H1 (cell line): Measurements from ENCODE around the gene STX2. TPM values are rescaled to one million over a fixed set of nuclear protein-coding genes. Genes with fewer than 3 reads are reported as not detected.

Source experiments
- BRCA1 ChIP-seq: IDR thresholded peaks from 2 replicates; pipeline ENCODE4 v1.6.1; 2012; ENCODE audit warnings: low read depth, low read length, improper control_type of control experiment
- CHD1 ChIP-seq: IDR thresholded peaks from 2 replicates; pipeline ENCODE4 v1.6.1; 2012; ENCODE audit warnings: low read depth, low read length, improper control_type of control experiment
- CTCF ChIP-seq, 3 experiments: IDR thresholded peaks; 1 replicate in 2 of 3; 2 replicates in 1 of 3; pipeline versions ENCODE4 v1.5.1 to v1.6.1; 2011; ENCODE audit warnings: low read length in 3 of 3, mild to moderate bottlenecking in 3 of 3, inconsistent platforms in 2 of 3, low read depth in 1 of 3, moderate library complexity in 1 of 3; ENCODE audit not compliant: insufficient read depth in 1 of 3; ENCODE audit errors: control extremely low read depth in 1 of 3
- KDM4A ChIP-seq: IDR thresholded peaks from one replicate; pipeline ENCODE4 v1.7.1; 2012; ENCODE audit warnings: low read depth, mild to moderate bottlenecking, moderate library complexity, low read length, inconsistent platforms; ENCODE audit not compliant: severe bottlenecking
- NANOG ChIP-seq: IDR thresholded peaks from 2 replicates; pipeline ENCODE4 v1.6.1; 2011; ENCODE audit warnings: low read length, low read depth, mild to moderate bottlenecking, inconsistent platforms; ENCODE audit not compliant: insufficient read depth, poor library complexity, severe bottlenecking
- POU5F1 ChIP-seq: IDR thresholded peaks from 2 replicates; pipeline ENCODE4 v1.6.1; 2011; ENCODE audit warnings: low read depth, mild to moderate bottlenecking, low read length, moderate library complexity
- RAD21 ChIP-seq, 2 experiments: IDR thresholded peaks in 1 of 2; conservative IDR thresholded peaks in 1 of 2; 2 replicates each; pipeline ENCODE4 v1.6.1; 2011; ENCODE audit warnings: low read depth in 2 of 2, low read length in 2 of 2, improper control_type of control experiment in 1 of 2, inconsistent platforms in 1 of 2, mild to moderate bottlenecking in 1 of 2, moderate library complexity in 1 of 2
- TBP ChIP-seq: IDR thresholded peaks from 2 replicates; pipeline ENCODE4 v1.6.1; 2011; ENCODE audit warnings: low read depth, low read length, improper control_type of control experiment
- polyA plus RNA-seq, 7 experiments: library from polyadenylated mRNA; depleted of rRNA in 3 of 7; stranded (reverse) in 5 of 7; unstranded in 2 of 7; fragments of >200 nt in 5 of 7; fragments of 200-250 nt in 2 of 7; gene quantifications; 1 replicate in 5 of 7; 2 replicates in 1 of 7; 4 replicates in 1 of 7; pipeline versions ENCODE4 v1.2.1 to v1.2.3, GENCODE V29; 2011 to 2013; ENCODE audit warnings: missing spikeins in 2 of 7, mixed read lengths in 2 of 7
- total RNA-seq: library from RNA; stranded (reverse); fragmentation: NEBNext Ultra II Directional; extraction: Animal tissue kit (Norgen Biotek cat#: 25700); gene quantifications from 2 replicates; pipeline ENCODE4 v1.2.1, GENCODE V29; 2021

The STX2 gene
- total and polyA plus RNA-seq, 2 of the 8 experiments (the other 6 are each of a cell fraction or from before 2014, with no cell fraction given) = 20.0 to 26.3 TPM

- no peak for TF ChIP-seq NANOG
- no peak for TF ChIP-seq BRCA1
- no peak for TF ChIP-seq CTCF (IDR thresholded peaks at IDR 0.05; ENCODE audit: control extremely low read depth in 1 of 3, insufficient read depth in 1 of 3, low read depth in 1 of 3, low read length in 3 of 3)
- no peak for TF ChIP-seq RAD21 (IDR thresholded peaks at IDR 0.05 in 1 of 2, conservative IDR thresholded peaks at IDR 0.05 in 1 of 2; ENCODE audit: low read depth in 2 of 2, low read length in 2 of 2)
- TF ChIP-seq TBP = no peak
- no peak for TF ChIP-seq POU5F1
- no peak for TF ChIP-seq CHD1
- no peak for TF ChIP-seq KDM4A
Observed at GRCh38 chr12:130835436-130835835, 3.6 kb downstream of the STX2 start (continued).
